Measurements from ENCODE around the gene CD81.

GRCh38 chr11:2329551-2329950, 47.6 kb upstream of the CD81 start:
- TF ChIP-seq CTCF (IDR thresholded peaks at IDR 0.05) (no peak), TCF7L2 (IDR thresholded peaks at IDR 0.05; ENCODE audit: low read depth, low read length) (no peak), REST (IDR thresholded peaks at IDR 0.05; ENCODE audit: insufficient read depth in 1 of 2, low read depth in 2 of 2, low read length in 1 of 2) (no peak), POLR2AphosphoS5 (IDR thresholded peaks at IDR 0.05; ENCODE audit: low read depth, low read length) (no peak)
